Hepatocyte (in vitro differentiated cells): Measurements from ENCODE around the gene SIT1. TPM values are rescaled to one million over a fixed set of nuclear protein-coding genes. Genes with fewer than 3 reads are reported as not detected.
"Not testable (repeated sequence)": the region's sequence is repeated elsewhere in the genome, so short reads cannot be mapped to it uniquely, and the experiment has no call there.

Experiments used
- DNase-seq: peaks from one replicate; pipeline ENCODE4 v3.0.0-alpha.2; 2016; ENCODE audit warnings: low spot score
- H2AFZ ChIP-seq: fragments of 200-600 bp; sonication (generic); 2 replicates; pipeline ENCODE4 v1.6.0; 2016; ENCODE audit warnings: antibody characterized with exemption, mild to moderate bottlenecking
- H3K27ac ChIP-seq: fragments of 200-600 bp; sonication (generic); 2 replicates; pipeline ENCODE4 v1.5.1; 2016; ENCODE audit warnings: mild to moderate bottlenecking
- H3K27me3 ChIP-seq: fragments of 200-600 bp; sonication (generic); 2 replicates; pipeline ENCODE4 v1.6.1; 2016
- H3K36me3 ChIP-seq: fragments of 200-600 bp; sonication (generic); replicated peaks from 2 replicates; pipeline ENCODE4 v1.5.1; 2016; ENCODE audit warnings: low read depth; ENCODE audit not compliant: insufficient read depth
- H3K4me1 ChIP-seq: fragments of 200-600 bp; sonication (generic); 2 replicates; pipeline ENCODE4 v1.5.1; 2016; ENCODE audit warnings: mild to moderate bottlenecking, moderate library complexity; ENCODE audit not compliant: insufficient read depth
- H3K4me2 ChIP-seq: fragments of 200-600 bp; sonication (generic); 2 replicates; pipeline ENCODE4 v1.6.0; 2016
- H3K4me3 ChIP-seq: fragments of 200-600 bp; sonication (generic); 2 replicates; pipeline ENCODE4 v1.5.1; 2016; ENCODE audit warnings: mild to moderate bottlenecking
- H3K79me2 ChIP-seq: fragments of 200-600 bp; sonication (generic); 2 replicates; pipeline ENCODE4 v1.6.0; 2017; ENCODE audit warnings: mild to moderate bottlenecking
- H3K9me2 ChIP-seq: fragments of 200-600 bp; sonication (generic); replicated peaks from 2 replicates; pipeline ENCODE4 v1.6.0; 2017; ENCODE audit warnings: mild to moderate bottlenecking; ENCODE audit not compliant: insufficient read depth
- H3K9me3 ChIP-seq: fragments of 200-600 bp; sonication (generic); 2 replicates; pipeline ENCODE4 v1.5.1; 2016; ENCODE audit warnings: low read depth, mild to moderate bottlenecking
- H4K20me1 ChIP-seq: fragments of 200-600 bp; sonication (generic); 2 replicates; pipeline ENCODE4 v1.6.0; 2016; ENCODE audit warnings: mild to moderate bottlenecking; ENCODE audit not compliant: insufficient read depth, poor library complexity, severe bottlenecking
- CTCF ChIP-seq: fragments of 200-600 bp; sonication (generic); IDR thresholded peaks from 2 replicates; pipeline ENCODE4 v1.5.1; 2016; ENCODE audit warnings: antibody characterized with exemption, mild to moderate bottlenecking; ENCODE audit not compliant: poor library complexity
- EZH2 ChIP-seq: fragments of 200-600 bp; sonication (generic); IDR thresholded peaks from 2 replicates; pipeline ENCODE4 v1.6.1; 2016; ENCODE audit warnings: antibody characterized with exemption, mild to moderate bottlenecking, borderline replicate concordance
- EZH2phosphoT487 ChIP-seq: fragments of 200-600 bp; sonication (generic); IDR thresholded peaks from one replicate; pipeline ENCODE4 v1.6.1; 2018; ENCODE audit warnings: antibody characterized with exemption, mild to moderate bottlenecking, low read depth, moderate library complexity; ENCODE audit not compliant: unreplicated experiment, severe bottlenecking
- WGBS: methylation state at CpG from one replicate; pipeline ENCODE4 v1.1.6; 2016; ENCODE audit warnings: low lambda C conversion rate; ENCODE audit errors: missing lambda C conversion rate; 5-methylcytosine and 5-hydroxymethylcytosine counted together
- polyA plus RNA-seq: library from polyadenylated mRNA; unstranded; fragments of >200 nt; fragmentation: Nextera tagmentation; extraction: Ambion mirVana; gene quantifications from 2 replicates; pipeline ENCODE4 v1.2.1, GENCODE V29; 2016
- total RNA-seq: library from RNA; depleted of rRNA; stranded (reverse); fragments of >200 nt; gene quantifications from 2 replicates; pipeline ENCODE4 v1.2.3, GENCODE V29; 2014

Gene SIT1
- total and polyA plus RNA-seq, 2 experiments from 2014 or later: not detected

GRCh38 chr9:35616681-35617459 lies 33.9 kb downstream of the SIT1 start:
- DNase-seq: peak; percentile 80
- no peaks in the 10 kb centered on the region for H3K36me3 ChIP-seq
- H3K27me3 ChIP-seq: peaks cover 31% of the 10 kb centered on the region
- H3K27ac ChIP-seq: no peak overlapping the region
- no peaks in the 10 kb centered on the region for H3K9me2 ChIP-seq
- H3K4me2 ChIP-seq: peak overlapping the region; percentile 76
- no peaks in the 10 kb centered on the region for H3K9me3 ChIP-seq
- 10% methylated on average over 46 of the region's 51 CpGs for WGBS
- TF ChIP-seq CTCF (peak; percentile 21), EZH2phosphoT487 (no peak), EZH2 (no peak)
- H3K4me1 ChIP-seq: no peaks in the 10 kb centered on the region
- no peaks in the 10 kb centered on the region for H4K20me1 ChIP-seq
- H3K4me3 ChIP-seq: peak overlapping the region; percentile 0
- H2AFZ ChIP-seq: peak overlapping the region; percentile 46
- H3K79me2 ChIP-seq: no peaks in the 10 kb centered on the region

DNA sequence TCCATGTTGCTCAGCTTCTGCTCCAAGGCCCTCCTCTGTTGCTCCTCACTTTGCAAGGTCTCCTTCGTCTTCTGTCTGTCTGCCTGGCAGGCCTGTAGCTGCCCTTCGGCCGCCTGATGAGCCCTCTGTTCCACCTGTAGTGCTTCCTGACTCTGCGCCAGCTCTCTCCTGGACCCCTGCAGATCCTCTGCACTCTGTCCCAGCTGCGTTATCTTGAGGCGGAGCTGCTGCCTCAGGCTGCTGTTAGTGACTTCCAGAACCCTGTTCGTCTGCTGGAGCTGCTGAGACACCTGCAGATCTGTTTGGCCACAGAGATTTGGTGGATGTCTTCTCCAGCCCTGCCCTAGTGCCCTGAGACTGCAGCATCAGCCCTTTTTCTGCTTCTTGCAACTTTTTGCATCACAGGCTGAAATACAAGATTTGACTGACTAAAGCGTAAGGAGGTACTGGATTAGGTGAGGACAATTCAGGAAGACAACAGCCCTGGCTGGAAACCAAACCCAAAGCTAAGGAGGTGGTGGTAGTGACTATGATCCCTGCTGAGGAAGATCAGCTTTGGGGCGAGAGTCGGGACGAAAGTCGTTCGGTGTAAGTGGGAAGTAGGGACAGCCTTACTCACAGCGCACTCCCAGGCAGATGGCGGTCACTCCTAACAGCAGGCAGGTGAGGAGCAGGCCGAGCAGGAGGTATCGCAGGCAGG lies 34.6 kb downstream of the SIT1 start:
- Histone ChIP-seq H3K4me3 (no peak overlapping the region), H3K4me1 (no peaks in the 10 kb centered on the region), H3K4me2 (peak overlapping the region; percentile 76), H3K27me3 (peaks cover 31% of the 10 kb centered on the region), H2AFZ (peak overlapping the region; percentile 46), H3K9me2 (no peaks in the 10 kb centered on the region), H3K36me3 (no peaks in the 10 kb centered on the region), H3K79me2 (no peaks in the 10 kb centered on the region), H4K20me1 (no peaks in the 10 kb centered on the region), H3K9me3 (no peaks in the 10 kb centered on the region), H3K27ac (no peak overlapping the region)
- WGBS: 58% methylated on average over 17 of the region's 17 CpGs
- TF ChIP-seq EZH2 (no peak), EZH2phosphoT487 (no peak), CTCF (no peak)
- DNase-seq: no peak

- Histone ChIP-seq H3K27ac (no peak overlapping the region), H2AFZ (no peak overlapping the region), H4K20me1 (no peaks in the 10 kb centered on the region), H3K9me3 (no peaks in the 10 kb centered on the region), H3K27me3 (peaks cover 31% of the 10 kb centered on the region), H3K36me3 (no peaks in the 10 kb centered on the region), H3K4me2 (no peak overlapping the region), H3K4me1 (no peaks in the 10 kb centered on the region), H3K4me3 (no peak overlapping the region), H3K9me2 (no peaks in the 10 kb centered on the region), H3K79me2 (no peaks in the 10 kb centered on the region)
- WGBS: 94% methylated on average over 2 of the region's 2 CpGs
- no peak for DNase-seq
- no peak for TF ChIP-seq EZH2
- TF ChIP-seq CTCF: no peak
These were observed 37.9 kb downstream of the SIT1 start for GRCh38 chr9:35612843-35613242.

GRCh38 chr9:35612066-35612465 lies 38.7 kb downstream of the SIT1 start:
- H3K27ac ChIP-seq, H2AFZ ChIP-seq, H4K20me1 ChIP-seq, DNase-seq, H3K4me2 ChIP-seq, H3K4me3 ChIP-seq, H3K9me2 ChIP-seq, H3K4me1 ChIP-seq, H3K36me3 ChIP-seq, H3K79me2 ChIP-seq, H3K9me3 ChIP-seq: not testable (repeated sequence)
- 93% methylated on average over 4 of the region's 4 CpGs for WGBS
- H3K27me3 ChIP-seq: peaks cover 24% of the 10 kb centered on the region
